HG02798 (cell line): Measurements from ENCODE around the gene CIZ1.

Experiments
- ATAC-seq: cut with Tn5 transposase; IDR thresholded peaks from one replicate; pipeline ENCODE4 v1.9.1; 2021; ENCODE audit warnings: mild to moderate bottlenecking; ENCODE audit not compliant: unreplicated experiment, poor library complexity

Gene CIZ1

GRCh38 chr9:128164307-128164885 is 27.0 kb downstream of the CIZ1 start:
- no peak for ATAC-seq

- no peak for ATAC-seq
Observed at GRCh38 chr9:128163523-128164306, 27.7 kb downstream of the CIZ1 start.

- no peak for ATAC-seq
Observed at GRCh38 chr9:128163027-128163515, 28.3 kb downstream of the CIZ1 start.

- ATAC-seq, result no peak
Observed at GRCh38 chr9:128162215-128163026, 29.0 kb downstream of the CIZ1 start.

- ATAC-seq, result no peak
Observed at GRCh38 chr9:128161215-128161902, 30.0 kb downstream of the CIZ1 start.

GRCh38 chr9:128160603-128160987 is 30.8 kb downstream of the CIZ1 start:
- peak; percentile 3 for ATAC-seq

GRCh38 chr9:128159784-128160602 is 31.4 kb downstream of the CIZ1 start, which contains the start of gene BBLN:
Gene BBLN, plus strand, starts transcription at chr9:128160265. Its CDS starts 143 bp downstream, at chr9:128160408.
- peak; percentile 82 for ATAC-seq

GRCh38 chr9:128159522-128159783 is 31.9 kb downstream of the CIZ1 start:
- no peak for ATAC-seq

- ATAC-seq, result no peak
Observed at GRCh38 chr9:128155736-128156500, 35.5 kb downstream of the CIZ1 start.

GRCh38 chr9:128153947-128154695 is 37.3 kb downstream of the CIZ1 start:
- no peak for ATAC-seq

- no peak for ATAC-seq
Observed at GRCh38 chr9:128153060-128153946, 38.1 kb downstream of the CIZ1 start.

GRCh38 chr9:128152133-128153059 is 39.0 kb downstream of the CIZ1 start:
- ATAC-seq, result no peak

- no peak for ATAC-seq
Observed at GRCh38 chr9:128151309-128152132, 39.9 kb downstream of the CIZ1 start.

- ATAC-seq, result no peak
Observed at GRCh38 chr9:128150594-128151308, 40.6 kb downstream of the CIZ1 start.
